ENCODE data around the gene NEDD4L. TPM values are rescaled to one million over a fixed set of nuclear protein-coding genes. Genes with fewer than 3 reads are reported as not detected.

Gene NEDD4L
- polyA plus RNA-seq, 1 donor (not counting 4 experiments of a cell fraction or from before 2014, with no cell fraction given) = 52.6 TPM

GRCh38 chr18:58288921-58289797, 245.1 kb downstream of the NEDD4L start:
- FAIRE-seq (no peak), DNase-seq (ENCODE audit: low read depth, low spot score) (no peak)
- TF ChIP-seq EZH2 (IDR thresholded peaks at IDR 0.05; ENCODE audit: low read length) (no peak), CTCF (optimal IDR thresholded peaks at IDR 0.05 in 1 of 3, IDR thresholded peaks at IDR 0.05 in 1 of 3, conservative IDR thresholded peaks at IDR 0.05 in 1 of 3; ENCODE audit: extremely low read depth in 1 of 3, insufficient read depth in 2 of 3, low read length in 3 of 3) (no peak)
- peaks cover 4% of the 10 kb centered on the region for H3K9me1 ChIP-seq (ENCODE audit: control insufficient read depth, extremely low read depth, insufficient read depth, low read length)
- peaks cover 45% of the 10 kb centered on the region for H3K4me1 ChIP-seq (ENCODE audit: control insufficient read depth, extremely low read depth, insufficient read depth, low read length)
- peaks cover 3 to 5% of the 10 kb centered on the region in 2 experiments for H3K36me3 ChIP-seq (ENCODE audit: control insufficient read depth in 2 of 2, extremely low read depth in 1 of 2, insufficient read depth in 2 of 2, low read length in 2 of 2)
- H3K4me3 ChIP-seq (ENCODE audit: control insufficient read depth in 2 of 3, extremely low read depth in 1 of 3, insufficient read depth in 2 of 3, low read depth in 1 of 3, low read length in 3 of 3) = no peak overlapping the region
- no peaks in the 10 kb centered on the region for H3K9me3 ChIP-seq (ENCODE audit: control insufficient read depth, low read depth, low read length)
- no peak overlapping the region for H3K9ac ChIP-seq (ENCODE audit: control insufficient read depth, extremely low read depth, insufficient read depth, low read length)
- peak overlapping the region; percentile 25 for H3K4me2 ChIP-seq (ENCODE audit: control insufficient read depth, extremely low read depth, insufficient read depth, low read depth, low read length)
- no peak overlapping the region for H2AFZ ChIP-seq (ENCODE audit: control insufficient read depth, low read length)
- dilution Hi-C loops (cut with MboI; ENCODE audit: extremely low pct_ligation_motif_present, low sequenced_read_pairs) = no loop called here
- peaks cover 90% of the 10 kb centered on the region for H3K79me2 ChIP-seq (ENCODE audit: control insufficient read depth, insufficient read depth, low read length)
- H3K27me3 ChIP-seq (ENCODE audit: control insufficient read depth, extremely low read depth, insufficient read depth, low read length) = no peaks in the 10 kb centered on the region
- no peaks in the 10 kb centered on the region for H4K20me1 ChIP-seq (ENCODE audit: control insufficient read depth, extremely low read depth, insufficient read depth, low read length)
- H3K27ac ChIP-seq (ENCODE audit: control insufficient read depth, insufficient read depth, low read length) = peak overlapping the region; percentile 33

- Histone ChIP-seq H3K27me3 (ENCODE audit: control insufficient read depth, extremely low read depth, insufficient read depth, low read length) (no peaks in the 10 kb centered on the region), H3K9me1 (ENCODE audit: control insufficient read depth, extremely low read depth, insufficient read depth, low read length) (peaks cover 2% of the 10 kb centered on the region), H3K4me1 (ENCODE audit: control insufficient read depth, extremely low read depth, insufficient read depth, low read length) (peaks cover 38% of the 10 kb centered on the region), H3K27ac (ENCODE audit: control insufficient read depth, insufficient read depth, low read length) (no peak overlapping the region), H3K4me3 (ENCODE audit: control insufficient read depth in 2 of 3, extremely low read depth in 1 of 3, insufficient read depth in 2 of 3, low read depth in 1 of 3, low read length in 3 of 3) (no peak overlapping the region), H2AFZ (ENCODE audit: control insufficient read depth, low read length) (no peak overlapping the region), H3K9me3 (ENCODE audit: control insufficient read depth, low read depth, low read length) (no peaks in the 10 kb centered on the region), H4K20me1 (ENCODE audit: control insufficient read depth, extremely low read depth, insufficient read depth, low read length) (no peaks in the 10 kb centered on the region), H3K36me3 (ENCODE audit: control insufficient read depth in 2 of 2, extremely low read depth in 1 of 2, insufficient read depth in 2 of 2, low read length in 2 of 2) (peaks cover 3 to 6% of the 10 kb centered on the region in 2 experiments), H3K9ac (ENCODE audit: control insufficient read depth, extremely low read depth, insufficient read depth, low read length) (no peak overlapping the region), H3K79me2 (ENCODE audit: control insufficient read depth, insufficient read depth, low read length) (peaks cover 88% of the 10 kb centered on the region), H3K4me2 (ENCODE audit: control insufficient read depth, extremely low read depth, insufficient read depth, low read depth, low read length) (no peak overlapping the region)
- TF ChIP-seq CTCF (optimal IDR thresholded peaks at IDR 0.05 in 1 of 3, IDR thresholded peaks at IDR 0.05 in 1 of 3, conservative IDR thresholded peaks at IDR 0.05 in 1 of 3; ENCODE audit: extremely low read depth in 1 of 3, insufficient read depth in 2 of 3, low read length in 3 of 3) (no peak), EZH2 (IDR thresholded peaks at IDR 0.05; ENCODE audit: low read length) (no peak)
- no peak for DNase-seq (ENCODE audit: low read depth, low spot score)
- peak; percentile 29 for FAIRE-seq
- dilution Hi-C loops (cut with MboI; ENCODE audit: extremely low pct_ligation_motif_present, low sequenced_read_pairs) = no loop called here
These were observed 246.2 kb downstream of the NEDD4L start for GRCh38 chr18:58290116-58290695.

Measured in keratinocyte (primary cell).